GM12891 (cell line): ENCODE results near the gene ERBB2.

Experiments used
- PAX5 ChIP-seq: IDR thresholded peaks from 2 replicates; pipeline ENCODE4 v1.6.1; 2011; ENCODE audit warnings: low read length, moderate library complexity, mild to moderate bottlenecking; ENCODE audit not compliant: insufficient read depth, severe bottlenecking
- POLR2A ChIP-seq: IDR thresholded peaks from 2 replicates; pipeline ENCODE4 v1.6.1; 2011; ENCODE audit warnings: low read depth, low read length, control low read depth
- POLR2AphosphoS5 ChIP-seq: IDR thresholded peaks from 2 replicates; pipeline ENCODE4 v1.6.1; 2011; ENCODE audit warnings: low read depth, low read length, control low read depth
- POU2F2 ChIP-seq: IDR thresholded peaks from 2 replicates; pipeline ENCODE4 v1.6.1; 2011; ENCODE audit warnings: low read depth, mild to moderate bottlenecking, control low read depth, low read length, moderate library complexity
- SPI1 ChIP-seq: IDR thresholded peaks from 2 replicates; pipeline ENCODE4 v1.6.1; 2011; ENCODE audit warnings: low read depth, low read length, control low read depth
- TAF1 ChIP-seq: IDR thresholded peaks from 2 replicates; pipeline ENCODE4 v1.6.1; 2011; ENCODE audit warnings: low read depth, low read length, control low read depth

DNA sequence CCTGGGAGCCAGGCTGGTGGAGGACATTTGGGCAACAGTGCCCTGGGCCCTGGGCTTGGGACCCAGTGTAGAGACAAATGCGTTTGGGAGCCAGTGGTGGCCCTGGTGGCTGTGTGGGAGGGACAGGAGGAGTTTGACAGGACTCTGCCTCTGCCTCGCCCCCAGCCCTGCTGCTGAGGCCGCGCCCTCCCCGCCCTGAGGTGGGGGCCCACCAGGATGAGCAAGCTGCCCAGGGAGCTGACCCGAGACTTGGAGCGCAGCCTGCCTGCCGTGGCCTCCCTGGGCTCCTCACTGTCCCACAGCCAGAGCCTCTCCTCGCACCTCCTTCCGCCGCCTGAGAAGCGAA, 46.6 kb upstream of the ERBB2 start:
- TF ChIP-seq POLR2A, result no peak
- no peak for TF ChIP-seq TAF1
- TF ChIP-seq POLR2AphosphoS5, result no peak
- no peak for TF ChIP-seq SPI1
- TF ChIP-seq POU2F2, result no peak
- TF ChIP-seq PAX5, result no peak
